Peyer's patch (tissue), 4 donors: ENCODE results near the gene UIMC1.

Experiments used
- CTCF ChIP-seq, 6 experiments: fragments of 450-650 bp in 4 of 6; fragments of 200-600 bp in 2 of 6; sonication (generic) in 1 of 6; IDR thresholded peaks; one replicate each; pipeline ENCODE4 v1.5.1; 2017 to 2019; ENCODE audit warnings: antibody characterized with exemption in 6 of 6, mild to moderate bottlenecking in 3 of 6, moderate library complexity in 1 of 6
- POLR2A ChIP-seq, 2 donors: fragments of 450-650 bp; IDR thresholded peaks; one replicate each; pipeline ENCODE4 v1.5.1; 2017; ENCODE audit warnings: antibody characterized with exemption in 2 of 2, mild to moderate bottlenecking in 2 of 2, moderate library complexity in 2 of 2

GRCh38 chr5:176890455-176891330 lies 115.9 kb downstream of the UIMC1 start:
- no peak for TF ChIP-seq CTCF (IDR thresholded peaks at IDR 0.05)
- no peak for TF ChIP-seq POLR2A (IDR thresholded peaks at IDR 0.05)
